Testis (tissue), 3 donors: ENCODE measurements around the gene KIF26A. TPM values are rescaled to one million over a fixed set of nuclear protein-coding genes. Genes with fewer than 3 reads are reported as not detected.

Experiments used
- DNase-seq: peaks from one replicate; pipeline ENCODE4 v3.0.0-alpha.2; 2019
- H3K27ac ChIP-seq, 2 donors: fragments of 200-600 bp; sonication (generic); one replicate each; pipeline ENCODE4 v1.5.1; 2019
- H3K27me3 ChIP-seq: fragments of 200-600 bp; sonication (generic); one replicate; pipeline ENCODE4 v1.5.1; 2019
- H3K36me3 ChIP-seq: fragments of 200-600 bp; sonication (generic); one replicate; pipeline ENCODE4 v1.5.1; 2017; ENCODE audit warnings: low read depth; ENCODE audit errors: missing control alignments
- H3K4me1 ChIP-seq: fragments of 200-600 bp; sonication (generic); one replicate; pipeline ENCODE4 v1.5.1; 2019
- H3K4me3 ChIP-seq, 2 donors: fragments of 200-600 bp; sonication (generic); one replicate each; pipeline ENCODE4 v1.5.1; 2017 to 2019
- H3K9me3 ChIP-seq: fragments of 200-600 bp; sonication (generic); one replicate; pipeline ENCODE4 v1.5.1; 2017
- CTCF ChIP-seq, 3 experiments: fragments of 450-650 bp in 2 of 3; fragments of 200-600 bp in 1 of 3; sonication (generic) in 1 of 3; IDR thresholded peaks; one replicate each; pipeline ENCODE4 v1.5.1; 2016 to 2019; ENCODE audit warnings: antibody characterized with exemption in 3 of 3, mild to moderate bottlenecking in 2 of 3, moderate library complexity in 1 of 3
- POLR2A ChIP-seq: fragments of 450-650 bp; IDR thresholded peaks from one replicate; pipeline ENCODE4 v1.6.1; 2017; ENCODE audit warnings: antibody characterized with exemption, mild to moderate bottlenecking, moderate library complexity
- WGBS, 2 donors: methylation state at CpG; one replicate each; pipeline ENCODE4 v1.1.5; 2018; 5-methylcytosine and 5-hydroxymethylcytosine counted together
- intact Hi-C: fragments of 100-400 bp; cut with DNase I; formaldehyde crosslinking; loops from one replicate; pipeline ENCODE4 v1.15.1; 2023; ENCODE audit warnings: low total_unique reads
- polyA plus RNA-seq: library from polyadenylated mRNA; stranded (reverse); fragments of 350-450 nt; fragmentation: Illumina TruSeq; extraction: RNeasy Lipid Tissue Mini Kit (QIAGEN cat#74804); gene quantifications from one replicate; pipeline ENCODE4 v1.2.3, GENCODE V29; 2014; ENCODE audit warnings: low read depth, low replicate concordance; ENCODE audit not compliant: insufficient read depth
- total RNA-seq, 2 donors: library from RNA; depleted of rRNA; stranded (reverse); fragments of >200 nt; gene quantifications; one replicate each; pipeline ENCODE4 v1.2.3, GENCODE V29; 2016

Gene KIF26A
- total and polyA plus RNA-seq, 3 donors from 2014 or later, result 5.6 to 21.2 (median 18.3) TPM

GRCh38 chr14:104135121-104135903 is 3.1 kb upstream of the KIF26A start:
- Histone ChIP-seq H3K4me1 (peaks cover 6% of the 10 kb centered on the region), H3K4me3 (peak overlapping the region in 1 of 2 donors; percentile 41), H3K27ac (no peak overlapping the region), H3K27me3 (no peaks in the 10 kb centered on the region), H3K36me3 (no peaks in the 10 kb centered on the region), H3K9me3 (no peaks in the 10 kb centered on the region)
- no peak for DNase-seq
- WGBS, 2 donors, result 2 to 7% methylated on average over 20 to 46 of the region's 47 CpGs
- TF ChIP-seq POLR2A (no peak), CTCF (IDR thresholded peaks at IDR 0.05) (no peak)
- intact Hi-C loops, result loop anchor here (5.0 kb wide), 1 partner anchor 427 kb away; no protein-coding TSS in a partner anchor

- Histone ChIP-seq H3K4me3 (peak overlapping the region in 1 of 2 donors; percentile 56), H3K4me1 (peaks cover 6% of the 10 kb centered on the region), H3K27ac (no peak overlapping the region), H3K9me3 (no peaks in the 10 kb centered on the region), H3K27me3 (no peaks in the 10 kb centered on the region), H3K36me3 (no peaks in the 10 kb centered on the region)
- intact Hi-C loops, result loop anchor here (5.0 kb wide), 1 partner anchor 426 kb away; no protein-coding TSS in a partner anchor
- DNase-seq, result no peak
- TF ChIP-seq POLR2A, result no peak
- no peak for TF ChIP-seq CTCF (IDR thresholded peaks at IDR 0.05)
- WGBS, 2 donors, result 1% methylated on average over 25 of the region's 78 CpGs; no CpG with 5 or more reads in 1 of the 2 donors
These were observed 2.4 kb upstream of the KIF26A start for GRCh38 chr14:104135904-104136471.

GRCh38 chr14:104136472-104137296 is 1.7 kb upstream of the KIF26A start:
- Histone ChIP-seq H3K9me3 (no peaks in the 10 kb centered on the region), H3K27ac (no peak overlapping the region), H3K27me3 (no peaks in the 10 kb centered on the region), H3K4me3 (peak overlapping the region in 1 of 2 donors; percentile 56), H3K36me3 (no peaks in the 10 kb centered on the region), H3K4me1 (peaks cover 6% of the 10 kb centered on the region)
- no peak for DNase-seq
- WGBS, 2 donors, result 2 to 5% methylated on average over 17 to 43 of the region's 77 CpGs
- intact Hi-C loops, result loop anchor here (5.0 kb wide), 1 partner anchor 426 kb away; no protein-coding TSS in a partner anchor
- TF ChIP-seq CTCF (IDR thresholded peaks at IDR 0.05), result no peak
- no peak for TF ChIP-seq POLR2A

GRCh38 chr14:104137297-104138097 is 890 bp upstream of the KIF26A start:
- TF ChIP-seq POLR2A (no peak), CTCF (IDR thresholded peaks at IDR 0.05) (peak; percentile 91 to 94 (median 94))
- Histone ChIP-seq H3K9me3 (no peaks in the 10 kb centered on the region), H3K4me3 (peak overlapping the region; percentile 49 to 56), H3K36me3 (no peaks in the 10 kb centered on the region), H3K4me1 (peaks cover 6% of the 10 kb centered on the region), H3K27ac (no peak overlapping the region), H3K27me3 (no peaks in the 10 kb centered on the region)
- WGBS, 2 donors, result 1 to 4% methylated on average over 19 to 75 of the region's 88 CpGs
- intact Hi-C loops, result loop anchor here (5.0 kb wide), 1 partner anchor 425 kb away; no protein-coding TSS in a partner anchor
- DNase-seq, result peak; percentile 70
